ENCODE results near the gene FUT7. TPM values are rescaled to one million over a fixed set of nuclear protein-coding genes. Genes with fewer than 3 reads are reported as not detected.
A peak's percentile ranks its signal among the peaks of the same experiment; 100 is the strongest.

The FUT7 gene
- total RNA-seq, 1 donor, result not detected

DNA sequence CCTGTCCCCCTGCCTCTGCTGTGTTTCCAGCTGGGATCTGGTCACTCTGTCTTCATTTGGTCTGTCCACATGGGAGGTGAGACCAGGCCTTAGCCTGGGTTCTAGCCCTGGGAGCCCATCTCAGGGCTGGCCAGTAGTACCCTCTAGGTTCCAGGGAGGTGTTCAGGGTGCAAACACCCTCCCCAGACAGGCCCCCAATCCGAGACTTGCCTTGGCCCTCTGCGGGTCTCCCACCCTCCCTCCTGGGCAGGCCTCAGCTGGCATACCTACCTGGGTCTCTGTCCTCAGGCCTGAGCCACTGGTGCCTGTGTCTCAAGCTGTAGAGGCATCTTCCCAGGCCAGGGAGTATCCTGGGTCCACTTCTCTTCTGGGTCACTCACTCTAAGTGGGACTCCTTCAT, 39.4 kb upstream of the FUT7 start:
- Histone ChIP-seq H3K4me3 (ENCODE audit: insufficient read depth, low read length) (peak overlapping the region; percentile 71), H3K4me2 (ENCODE audit: insufficient read depth, low read length) (peak overlapping the region; percentile 82)

DNA sequence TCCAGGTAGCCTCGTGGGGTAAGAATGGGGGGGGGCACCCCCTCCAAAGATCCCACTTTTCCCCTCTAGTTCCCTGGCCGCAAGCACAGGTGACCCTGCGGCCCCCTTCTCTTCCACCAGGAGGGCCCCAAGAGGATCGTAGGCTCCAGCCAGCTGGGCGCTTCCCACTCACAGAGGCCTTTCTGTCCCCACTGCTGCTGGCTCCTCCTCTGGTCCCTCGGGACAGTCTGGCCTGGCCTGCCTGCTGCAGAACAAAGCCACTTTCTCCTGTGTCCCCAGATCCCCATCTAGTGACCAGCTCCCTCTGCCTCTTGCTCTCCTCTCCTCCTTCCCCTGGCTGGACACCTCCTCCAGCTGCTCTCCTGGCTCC, 39.0 kb upstream of the FUT7 start:
- Histone ChIP-seq H3K79me2 (ENCODE audit: insufficient read depth, low read length) (no peaks in the 10 kb centered on the region), H3K27ac (ENCODE audit: low read depth, low read length) (no peak overlapping the region), H3K27me3 (ENCODE audit: insufficient read depth, low read length) (no peaks in the 10 kb centered on the region), H3K4me1 (ENCODE audit: insufficient read depth, low read length) (peaks cover 5% of the 10 kb centered on the region), H3K4me3 (ENCODE audit: insufficient read depth, low read length) (peak overlapping the region; percentile 71), H2AFZ (ENCODE audit: low read length) (peak overlapping the region; percentile 62), H3K36me3 (ENCODE audit: insufficient read depth, low read length) (no peaks in the 10 kb centered on the region), H4K20me1 (ENCODE audit: insufficient read depth, low read length) (peaks cover 6% of the 10 kb centered on the region), H3K9me3 (ENCODE audit: low read depth, low read length) (no peaks in the 10 kb centered on the region), H3K4me2 (ENCODE audit: insufficient read depth, low read length) (peak overlapping the region; percentile 82)
- no peak for DNase-seq (ENCODE audit: insufficient read length, low spot score, missing footprints)
- TF ChIP-seq, protein P1, sequence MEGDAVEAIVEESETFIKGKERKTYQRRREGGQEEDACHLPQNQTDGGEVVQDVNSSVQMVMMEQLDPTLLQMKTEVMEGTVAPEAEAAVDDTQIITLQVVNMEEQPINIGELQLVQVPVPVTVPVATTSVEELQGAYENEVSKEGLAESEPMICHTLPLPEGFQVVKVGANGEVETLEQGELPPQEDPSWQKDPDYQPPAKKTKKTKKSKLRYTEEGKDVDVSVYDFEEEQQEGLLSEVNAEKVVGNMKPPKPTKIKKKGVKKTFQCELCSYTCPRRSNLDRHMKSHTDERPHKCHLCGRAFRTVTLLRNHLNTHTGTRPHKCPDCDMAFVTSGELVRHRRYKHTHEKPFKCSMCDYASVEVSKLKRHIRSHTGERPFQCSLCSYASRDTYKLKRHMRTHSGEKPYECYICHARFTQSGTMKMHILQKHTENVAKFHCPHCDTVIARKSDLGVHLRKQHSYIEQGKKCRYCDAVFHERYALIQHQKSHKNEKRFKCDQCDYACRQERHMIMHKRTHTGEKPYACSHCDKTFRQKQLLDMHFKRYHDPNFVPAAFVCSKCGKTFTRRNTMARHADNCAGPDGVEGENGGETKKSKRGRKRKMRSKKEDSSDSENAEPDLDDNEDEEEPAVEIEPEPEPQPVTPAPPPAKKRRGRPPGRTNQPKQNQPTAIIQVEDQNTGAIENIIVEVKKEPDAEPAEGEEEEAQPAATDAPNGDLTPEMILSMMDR (IDR thresholded peaks at IDR 0.05; ENCODE audit: extremely low read depth, low read depth, low read length), result no peak

More for the DNA sequence above, 39.4 kb upstream of the FUT7 start:
- Histone ChIP-seq H3K27me3 (ENCODE audit: insufficient read depth, low read length) (no peaks in the 10 kb centered on the region), H3K4me1 (ENCODE audit: insufficient read depth, low read length) (peaks cover 5% of the 10 kb centered on the region), H4K20me1 (ENCODE audit: insufficient read depth, low read length) (peaks cover 6% of the 10 kb centered on the region), H3K79me2 (ENCODE audit: insufficient read depth, low read length) (no peaks in the 10 kb centered on the region), H3K9me3 (ENCODE audit: low read depth, low read length) (no peaks in the 10 kb centered on the region), H3K36me3 (ENCODE audit: insufficient read depth, low read length) (no peaks in the 10 kb centered on the region), H3K27ac (ENCODE audit: low read depth, low read length) (no peak overlapping the region), H2AFZ (ENCODE audit: low read length) (peak overlapping the region; percentile 62)
- peak; percentile 58 for DNase-seq (ENCODE audit: insufficient read length, low spot score, missing footprints)
- TF ChIP-seq, protein P1 (IDR thresholded peaks at IDR 0.05; ENCODE audit: extremely low read depth, low read depth, low read length), result no peak

DNA sequence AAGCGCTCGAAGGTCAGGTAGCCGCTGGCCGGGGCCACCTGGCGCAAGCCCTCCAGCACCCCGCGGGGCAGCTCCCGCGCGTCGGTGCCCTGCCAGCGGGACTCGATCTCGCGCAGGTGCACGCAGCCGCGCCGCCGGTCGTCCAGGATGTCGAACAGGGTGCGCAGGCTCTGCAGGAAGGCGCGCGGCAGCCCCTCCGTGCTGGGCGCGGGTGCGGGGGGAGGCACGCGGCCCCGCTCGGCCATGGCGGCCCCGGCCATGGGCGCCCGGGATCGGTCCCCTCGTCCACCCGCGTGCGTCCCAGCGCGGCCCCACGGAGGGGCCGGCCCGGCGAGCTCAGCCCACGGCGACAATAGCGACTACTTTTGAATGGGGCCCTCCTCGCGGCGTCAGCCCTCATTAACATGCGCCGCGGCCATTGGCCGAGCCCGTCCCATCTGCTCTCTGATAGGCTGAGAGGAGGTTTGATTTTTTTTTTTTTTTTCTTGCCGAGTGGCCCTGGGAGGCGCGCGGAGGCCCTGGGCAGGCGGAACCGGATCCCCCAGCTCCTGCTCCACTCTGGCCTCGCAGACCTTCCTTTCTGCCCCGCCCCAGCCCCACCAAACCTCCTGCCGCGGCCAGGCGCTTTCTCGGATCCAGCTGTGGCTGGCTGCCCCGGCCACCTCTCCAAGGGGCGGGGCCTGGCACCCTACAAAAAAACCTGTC, 38.5 kb upstream of the FUT7 start, which contains the start of gene SAPCD2:
TSS of gene SAPCD2 (minus strand) at position 357 of the 705 bp plus-strand sequence. CDS start at position 260, 97 bp downstream.
- Histone ChIP-seq H3K9me3 (ENCODE audit: low read depth, low read length) (no peaks in the 10 kb centered on the region), H3K27ac (ENCODE audit: low read depth, low read length) (no peak within 1 kb of the TSS), H2AFZ (ENCODE audit: low read length) (peak within 1 kb of the TSS; percentile 62), H3K79me2 (ENCODE audit: insufficient read depth, low read length) (no peaks in the 10 kb centered on the region), H3K4me2 (ENCODE audit: insufficient read depth, low read length) (peak within 1 kb of the TSS; percentile 82), H3K4me1 (ENCODE audit: insufficient read depth, low read length) (peaks cover 5% of the 10 kb centered on the region), H3K27me3 (ENCODE audit: insufficient read depth, low read length) (no peaks in the 10 kb centered on the region), H3K4me3 (ENCODE audit: insufficient read depth, low read length) (peak within 1 kb of the TSS; percentile 71), H3K36me3 (ENCODE audit: insufficient read depth, low read length) (no peaks in the 10 kb centered on the region), H4K20me1 (ENCODE audit: insufficient read depth, low read length) (peaks cover 6% of the 10 kb centered on the region)
- TF ChIP-seq, protein P1 (IDR thresholded peaks at IDR 0.05; ENCODE audit: extremely low read depth, low read depth, low read length), result no peak
- DNase-seq (ENCODE audit: insufficient read length, low spot score, missing footprints), result peak; percentile 100

DNA sequence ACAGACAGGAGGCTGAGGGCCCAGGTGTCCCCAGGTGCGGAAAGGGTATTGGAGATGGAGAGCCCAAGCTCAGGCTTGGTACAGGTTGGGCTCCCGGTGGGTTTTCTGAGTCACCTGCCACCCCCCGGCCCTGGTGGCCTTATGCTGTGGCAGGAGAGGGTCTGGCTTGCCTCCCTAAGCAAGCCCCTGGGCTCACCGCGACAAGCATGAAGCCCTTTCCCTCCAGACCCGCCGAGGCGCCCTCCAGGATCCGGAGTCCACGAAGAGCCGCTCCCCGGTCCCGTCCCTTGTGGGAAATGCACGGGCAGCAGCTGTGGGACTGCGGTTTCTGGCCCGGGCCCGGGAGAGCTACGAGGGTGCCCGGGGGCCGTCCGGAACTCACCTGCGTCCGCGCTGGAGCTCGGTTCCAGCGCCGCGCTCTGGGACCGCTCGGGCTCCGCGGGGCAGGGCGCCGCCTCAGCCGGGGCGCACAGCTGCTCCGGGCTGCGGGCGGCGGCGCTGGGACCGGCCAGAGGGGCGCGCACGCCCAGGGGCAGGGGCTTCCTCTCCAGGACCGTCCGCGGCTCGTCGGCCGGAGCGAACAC, 37.7 kb upstream of the FUT7 start:
- Histone ChIP-seq H2AFZ (ENCODE audit: low read length) (no peak overlapping the region), H3K79me2 (ENCODE audit: insufficient read depth, low read length) (no peaks in the 10 kb centered on the region), H3K36me3 (ENCODE audit: insufficient read depth, low read length) (no peaks in the 10 kb centered on the region), H3K4me2 (ENCODE audit: insufficient read depth, low read length) (peak overlapping the region; percentile 82), H3K9me3 (ENCODE audit: low read depth, low read length) (no peaks in the 10 kb centered on the region), H3K27ac (ENCODE audit: low read depth, low read length) (no peak overlapping the region), H3K4me1 (ENCODE audit: insufficient read depth, low read length) (peaks cover 5% of the 10 kb centered on the region), H4K20me1 (ENCODE audit: insufficient read depth, low read length) (peaks cover 6% of the 10 kb centered on the region), H3K27me3 (ENCODE audit: insufficient read depth, low read length) (no peaks in the 10 kb centered on the region), H3K4me3 (ENCODE audit: insufficient read depth, low read length) (peak overlapping the region; percentile 35)
- TF ChIP-seq, protein P1 (IDR thresholded peaks at IDR 0.05; ENCODE audit: extremely low read depth, low read depth, low read length), result no peak
- peak; percentile 87 for DNase-seq (ENCODE audit: insufficient read length, low spot score, missing footprints)

Measured in osteoblast (primary cell).